Measurements from ENCODE around the gene C2CD4B. TPM values are rescaled to one million over a fixed set of nuclear protein-coding genes. Genes with fewer than 3 reads are reported as not detected.

The C2CD4B gene
- total and polyA plus RNA-seq, 10 of the 15 experiments (the other 5 are each of a cell fraction or from before 2014, with no cell fraction given), result not detected

DNA sequence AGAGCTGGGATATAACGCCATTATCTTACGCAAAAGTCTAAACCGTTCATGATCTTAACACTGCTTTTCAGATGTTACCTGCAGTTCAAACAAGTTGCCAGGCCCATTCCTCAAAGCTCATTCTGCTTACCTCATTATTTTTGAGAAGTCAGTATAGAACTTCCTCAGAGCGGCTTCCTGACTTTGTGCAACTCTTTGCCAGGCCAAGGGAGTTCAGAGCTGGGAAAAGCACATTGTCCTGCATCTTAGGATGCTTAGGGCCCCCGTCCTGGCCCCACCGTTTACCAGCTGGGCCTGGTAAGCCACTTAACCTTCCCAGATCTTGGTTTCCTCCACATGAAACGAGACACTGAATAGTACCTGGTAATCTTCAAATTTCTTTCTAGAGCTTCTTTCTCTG lies 6.8 kb upstream of the C2CD4B start:
- CTCF ChIA-PET, result no interaction called here
- peaks cover 0 to 3% of the 10 kb centered on the region in 2 experiments; a peak in 1 of 4 replicates for H3K27me3 ChIP-seq (replicated peaks in 1 of 2; ENCODE audit: control insufficient read depth in 2 of 2, insufficient read depth in 2 of 2, low read length in 1 of 2)
- intact Hi-C loops (cut with micrococcal nuclease; ENCODE audit: unreplicated experiment) (no loop called here), in situ Hi-C loops (cut with MboI) (no loop called here)
- no peaks in the 10 kb centered on the region for H4K20me1 ChIP-seq (ENCODE audit: control insufficient read depth, insufficient read depth)
- 18% methylated on average over 7 of the region's 7 CpGs for WGBS (ENCODE audit: insufficient coverage, insufficient replicate concordance, low lambda C conversion rate, missing lambda C conversion rate)
- H3K79me2 ChIP-seq (ENCODE audit: control insufficient read depth, insufficient read depth, low read length), result no peaks in the 10 kb centered on the region
- H3K9me3 ChIP-seq (replicated peaks; ENCODE audit: control insufficient read depth, insufficient read depth, low read length), result no peaks in the 10 kb centered on the region
- no peaks in the 10 kb centered on the region for H3K4me1 ChIP-seq (ENCODE audit: control insufficient read depth, insufficient read depth, low read length)
- H3K4me3 ChIP-seq, result no peak overlapping the region
- POLR2A ChIA-PET, result no interaction called here
- BruUV-seq (replicated peaks), result no TSS peak
- no peak overlapping the region for H3K4me2 ChIP-seq (ENCODE audit: control insufficient read depth, insufficient read depth)
- DNase-seq (ENCODE audit: low read depth, low spot score) (no peak), FAIRE-seq (no peak), ATAC-seq (no peak)
- no peak overlapping the region for H2AFZ ChIP-seq (ENCODE audit: control insufficient read depth, low read depth, low read length)
- RAD21 ChIA-PET (ENCODE audit: unreplicated experiment), result no interaction called here
- H3K9ac ChIP-seq (ENCODE audit: control insufficient read depth, insufficient read depth, low read length), result no peak overlapping the region
- H3K36me3 ChIP-seq (ENCODE audit: control insufficient read depth in 2 of 2, insufficient read depth in 2 of 2, low read length in 1 of 2), result no peaks in the 10 kb centered on the region
- H3K27ac ChIP-seq (ENCODE audit: control insufficient read depth, insufficient read depth), result no peak overlapping the region
- no peak for TF ChIP-seq IKZF2 (IDR thresholded peaks at IDR 0.05)
- TF ChIP-seq ATF7 (IDR thresholded peaks at IDR 0.05; ENCODE audit: low read depth), result no peak
- TF ChIP-seq PAX5 (IDR thresholded peaks at IDR 0.05; ENCODE audit: borderline replicate concordance, low read depth, low read length), result no peak
- TF ChIP-seq HDAC2 (IDR thresholded peaks at IDR 0.05), result no peak
- no peak for TF ChIP-seq CEBPB (IDR thresholded peaks at IDR 0.05; ENCODE audit: borderline replicate concordance in 1 of 2, low read depth in 2 of 2, low read length in 2 of 2)
- TF ChIP-seq, protein P1, sequence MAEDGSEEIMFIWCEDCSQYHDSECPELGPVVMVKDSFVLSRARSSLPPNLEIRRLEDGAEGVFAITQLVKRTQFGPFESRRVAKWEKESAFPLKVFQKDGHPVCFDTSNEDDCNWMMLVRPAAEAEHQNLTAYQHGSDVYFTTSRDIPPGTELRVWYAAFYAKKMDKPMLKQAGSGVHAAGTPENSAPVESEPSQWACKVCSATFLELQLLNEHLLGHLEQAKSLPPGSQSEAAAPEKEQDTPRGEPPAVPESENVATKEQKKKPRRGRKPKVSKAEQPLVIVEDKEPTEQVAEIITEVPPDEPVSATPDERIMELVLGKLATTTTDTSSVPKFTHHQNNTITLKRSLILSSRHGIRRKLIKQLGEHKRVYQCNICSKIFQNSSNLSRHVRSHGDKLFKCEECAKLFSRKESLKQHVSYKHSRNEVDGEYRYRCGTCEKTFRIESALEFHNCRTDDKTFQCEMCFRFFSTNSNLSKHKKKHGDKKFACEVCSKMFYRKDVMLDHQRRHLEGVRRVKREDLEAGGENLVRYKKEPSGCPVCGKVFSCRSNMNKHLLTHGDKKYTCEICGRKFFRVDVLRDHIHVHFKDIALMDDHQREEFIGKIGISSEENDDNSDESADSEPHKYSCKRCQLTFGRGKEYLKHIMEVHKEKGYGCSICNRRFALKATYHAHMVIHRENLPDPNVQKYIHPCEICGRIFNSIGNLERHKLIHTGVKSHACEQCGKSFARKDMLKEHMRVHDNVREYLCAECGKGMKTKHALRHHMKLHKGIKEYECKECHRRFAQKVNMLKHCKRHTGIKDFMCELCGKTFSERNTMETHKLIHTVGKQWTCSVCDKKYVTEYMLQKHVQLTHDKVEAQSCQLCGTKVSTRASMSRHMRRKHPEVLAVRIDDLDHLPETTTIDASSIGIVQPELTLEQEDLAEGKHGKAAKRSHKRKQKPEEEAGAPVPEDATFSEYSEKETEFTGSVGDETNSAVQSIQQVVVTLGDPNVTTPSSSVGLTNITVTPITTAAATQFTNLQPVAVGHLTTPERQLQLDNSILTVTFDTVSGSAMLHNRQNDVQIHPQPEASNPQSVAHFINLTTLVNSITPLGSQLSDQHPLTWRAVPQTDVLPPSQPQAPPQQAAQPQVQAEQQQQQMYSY (CRISPR knock-in tag; IDR thresholded peaks at IDR 0.05), result no peak
- TF ChIP-seq, protein P2, sequence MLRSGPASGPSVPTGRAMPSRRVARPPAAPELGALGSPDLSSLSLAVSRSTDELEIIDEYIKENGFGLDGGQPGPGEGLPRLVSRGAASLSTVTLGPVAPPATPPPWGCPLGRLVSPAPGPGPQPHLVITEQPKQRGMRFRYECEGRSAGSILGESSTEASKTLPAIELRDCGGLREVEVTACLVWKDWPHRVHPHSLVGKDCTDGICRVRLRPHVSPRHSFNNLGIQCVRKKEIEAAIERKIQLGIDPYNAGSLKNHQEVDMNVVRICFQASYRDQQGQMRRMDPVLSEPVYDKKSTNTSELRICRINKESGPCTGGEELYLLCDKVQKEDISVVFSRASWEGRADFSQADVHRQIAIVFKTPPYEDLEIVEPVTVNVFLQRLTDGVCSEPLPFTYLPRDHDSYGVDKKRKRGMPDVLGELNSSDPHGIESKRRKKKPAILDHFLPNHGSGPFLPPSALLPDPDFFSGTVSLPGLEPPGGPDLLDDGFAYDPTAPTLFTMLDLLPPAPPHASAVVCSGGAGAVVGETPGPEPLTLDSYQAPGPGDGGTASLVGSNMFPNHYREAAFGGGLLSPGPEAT (IDR thresholded peaks at IDR 0.05; ENCODE audit: low read depth), result no peak
- no peak for TF ChIP-seq SMAD1 (IDR thresholded peaks at IDR 0.05; ENCODE audit: low read depth, partially characterized antibody)
- no peak for TF ChIP-seq EGR1 (IDR thresholded peaks at IDR 0.05; ENCODE audit: borderline replicate concordance in 1 of 2, low read depth in 2 of 2, low read length in 2 of 2)
- no peak for TF ChIP-seq HDGF (IDR thresholded peaks at IDR 0.05)
- no peak for TF ChIP-seq BRCA1 (IDR thresholded peaks at IDR 0.05; ENCODE audit: low read depth, low read length)
- TF ChIP-seq ZNF274 (IDR thresholded peaks at IDR 0.05; ENCODE audit: insufficient read depth, insufficient read length), result no peak
- TF ChIP-seq CBX3 (IDR thresholded peaks at IDR 0.05; ENCODE audit: borderline replicate concordance, low read depth), result no peak
- no peak for TF ChIP-seq STAT1 (conservative IDR thresholded peaks at IDR 0.05)
- no peak for TF ChIP-seq CBFB (IDR thresholded peaks at IDR 0.05; ENCODE audit: low read depth)
- TF ChIP-seq, protein P3, sequence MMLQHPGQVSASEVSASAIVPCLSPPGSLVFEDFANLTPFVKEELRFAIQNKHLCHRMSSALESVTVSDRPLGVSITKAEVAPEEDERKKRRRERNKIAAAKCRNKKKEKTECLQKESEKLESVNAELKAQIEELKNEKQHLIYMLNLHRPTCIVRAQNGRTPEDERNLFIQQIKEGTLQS (IDR thresholded peaks at IDR 0.05; ENCODE audit: borderline replicate concordance, extremely low read depth, low read depth, low read length), result no peak
- TF ChIP-seq CHD4 (IDR thresholded peaks at IDR 0.05), result no peak
- no peak for TF ChIP-seq MXI1 (IDR thresholded peaks at IDR 0.05; ENCODE audit: low read depth, low read length)
- no peak for TF ChIP-seq KDM1A (IDR thresholded peaks at IDR 0.05; ENCODE audit: borderline replicate concordance)
- SMC1A ChIA-PET (ENCODE audit: uncharacterized antibody, unreplicated experiment), result interaction anchor here (0.7 kb wide), 1 partner anchor 22 kb away, joined by 3 read pairs; no protein-coding TSS in a partner anchor
